ENCODE data around the gene COL12A1. TPM values are rescaled to one million over a fixed set of nuclear protein-coding genes. Genes with fewer than 3 reads are reported as not detected.
"Not testable (repeated sequence)": the region's sequence is repeated elsewhere in the genome, so short reads cannot be mapped to it uniquely, and the experiment has no call there.

COL12A1 gene
- total RNA-seq, 1 experiment from 2014 or later, result 5.5 TPM

DNA sequence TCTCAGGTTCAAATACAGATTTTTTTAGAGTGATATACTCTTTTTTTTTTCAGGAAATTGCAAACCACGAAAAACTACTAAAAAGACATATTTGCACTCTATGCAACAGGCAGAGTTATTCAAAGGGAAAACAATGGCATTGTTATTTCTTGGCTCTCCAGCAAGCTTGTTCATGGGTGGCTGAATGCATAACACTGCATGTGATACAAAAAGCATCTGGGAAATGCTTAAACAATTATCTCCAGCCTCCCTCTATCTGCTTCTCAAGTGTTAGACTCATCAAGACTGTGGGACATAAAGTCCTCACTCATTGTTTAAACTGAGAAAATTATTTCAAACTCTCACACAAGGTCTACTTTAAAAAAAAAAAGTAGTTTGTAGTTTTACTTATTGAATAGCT lies 7.3 kb upstream of the COL12A1 start:
- no peak for DNase-seq (ENCODE audit: low read depth)

DNA sequence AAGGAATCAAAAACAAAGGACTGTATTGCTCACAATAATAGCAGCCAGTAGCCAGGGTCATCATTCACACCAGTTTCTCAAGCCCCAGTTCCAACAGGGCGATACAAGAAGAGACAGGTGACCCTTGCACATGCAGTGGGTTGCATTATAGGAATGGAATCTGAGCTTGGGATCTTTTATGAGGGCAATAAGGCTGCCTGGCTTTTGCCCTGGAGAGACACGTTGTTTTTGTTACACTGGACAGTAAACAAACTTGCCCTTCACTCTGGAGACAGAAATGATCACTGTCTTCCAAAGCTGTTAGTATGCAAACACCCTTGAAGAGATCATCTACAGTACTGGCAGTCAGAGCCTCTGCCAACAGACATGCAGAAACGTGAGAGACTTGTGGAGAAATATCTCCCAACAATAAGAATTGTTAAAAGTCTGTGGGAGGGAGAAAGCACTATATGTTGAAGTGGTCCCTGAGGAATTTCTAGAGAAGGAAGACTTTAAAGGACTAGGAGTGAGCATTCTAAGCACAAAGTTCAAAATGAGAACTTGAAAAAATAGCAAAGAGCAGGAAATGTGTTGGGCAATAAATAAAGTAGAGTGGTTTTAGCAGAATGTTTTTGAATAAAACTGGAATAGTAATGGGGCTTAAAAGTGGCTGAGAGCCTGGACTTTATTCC lies 6.2 kb upstream of the COL12A1 start:
- DNase-seq (ENCODE audit: low read depth), result no peak

DNA sequence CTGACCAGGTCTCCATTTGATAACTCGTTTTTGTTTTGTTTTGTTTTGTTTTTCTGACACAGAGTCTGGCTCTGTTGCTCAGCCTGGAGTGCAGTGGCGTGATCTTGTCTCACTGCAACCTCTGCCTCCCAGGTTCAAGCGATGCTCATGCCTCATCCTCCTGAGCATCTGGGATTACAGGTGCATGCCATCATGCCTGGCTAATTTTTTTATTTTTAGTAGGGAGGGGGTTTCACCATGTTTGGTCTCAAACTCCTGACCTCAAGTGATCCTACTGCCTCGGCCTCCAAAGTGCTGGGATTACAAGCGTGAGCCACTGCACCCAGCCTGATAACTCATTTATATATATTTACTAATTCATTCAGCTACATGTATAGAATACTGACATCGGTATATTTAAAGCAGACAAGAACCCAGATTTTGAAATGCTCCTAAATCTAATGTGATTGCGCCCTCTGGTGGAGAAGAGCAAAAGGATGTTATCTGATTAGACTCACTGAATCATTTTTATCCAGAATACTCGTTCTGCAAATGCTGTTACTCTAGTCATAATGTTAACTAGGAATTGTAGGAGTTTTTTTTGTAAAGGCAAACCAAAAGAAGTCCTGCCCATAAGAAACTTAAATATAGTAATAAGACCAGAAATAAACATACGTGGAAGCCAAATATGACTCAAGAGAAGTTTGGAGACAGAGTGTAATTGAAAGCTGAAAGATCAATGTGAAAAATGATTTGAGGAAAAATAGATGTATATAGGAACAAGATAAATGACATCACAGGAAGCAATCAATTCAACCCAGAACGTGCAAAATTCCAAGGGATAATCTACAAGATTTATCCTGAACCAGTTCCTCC lies 5.3 kb upstream of the COL12A1 start:
- peak; percentile 65 for DNase-seq (ENCODE audit: low read depth)

DNA sequence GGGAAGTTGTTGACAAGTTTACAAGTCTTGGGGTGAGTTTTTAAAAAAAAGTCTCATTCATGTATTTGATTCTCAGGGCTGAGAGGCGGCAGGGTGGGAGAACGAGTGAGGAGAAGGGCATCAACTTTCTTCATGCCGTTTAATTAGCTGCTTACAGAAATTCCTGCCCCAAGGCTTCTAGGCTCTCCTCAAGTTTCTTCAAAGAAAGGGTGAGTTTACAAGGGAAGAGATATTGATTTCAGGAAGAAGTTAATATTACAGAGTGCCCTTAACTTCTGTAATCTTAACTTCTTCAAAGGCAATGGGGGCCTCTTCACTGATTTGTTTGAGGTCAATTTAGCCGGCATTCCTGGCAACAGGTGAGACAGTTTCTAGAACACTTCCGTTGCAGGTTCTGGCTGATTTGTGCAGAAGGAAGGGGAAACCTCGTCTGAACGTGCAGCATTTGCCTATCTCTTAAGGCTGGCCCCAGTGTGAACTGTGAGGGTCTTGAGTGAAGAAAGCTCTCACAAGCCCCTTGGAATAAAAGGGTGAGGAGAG lies 3.4 kb upstream of the COL12A1 start:
- DNase-seq (ENCODE audit: low read depth), result no peak

DNA sequence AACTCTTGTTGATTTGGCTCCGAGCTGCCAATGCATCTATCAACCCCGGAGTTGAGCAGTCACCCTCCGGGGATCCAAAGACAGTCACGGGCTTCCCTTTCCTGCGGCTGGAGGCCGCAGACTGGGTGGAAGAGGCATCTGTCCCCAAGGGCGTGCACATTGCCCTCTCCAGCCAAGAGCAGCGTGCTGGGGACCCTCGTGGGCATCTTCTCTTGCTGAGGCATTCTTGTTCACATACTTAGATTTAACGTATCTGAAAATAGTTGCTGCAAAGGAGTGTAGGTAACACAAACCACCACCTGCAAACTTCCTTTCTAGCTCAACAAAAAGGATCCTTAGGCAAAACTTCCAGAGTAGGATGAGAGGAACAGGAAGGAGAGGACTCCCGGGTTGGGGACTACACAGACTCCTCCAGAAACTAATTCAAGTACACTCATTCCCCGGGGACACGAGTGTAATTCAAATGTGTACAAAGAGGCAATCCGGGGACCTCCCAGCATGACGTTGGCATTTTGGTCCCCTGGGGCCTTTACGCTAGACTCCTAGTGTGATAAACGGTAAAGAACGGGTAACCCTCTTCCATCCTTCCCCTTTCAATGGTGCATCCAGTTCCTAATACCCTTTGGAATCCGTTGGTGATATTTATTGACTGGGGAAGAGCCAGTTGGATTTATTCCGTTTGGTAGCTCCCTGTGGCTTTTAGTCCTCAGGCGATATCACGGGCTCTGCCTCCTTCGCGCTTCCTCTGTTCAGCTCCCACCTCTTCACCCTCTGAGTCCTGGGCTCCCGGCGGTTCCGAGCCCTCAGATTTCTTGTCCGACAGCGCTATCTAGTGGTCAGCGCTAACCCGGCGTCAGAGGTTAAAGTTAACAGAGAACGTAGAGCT lies 2.7 kb upstream of the COL12A1 start:
- peak; percentile 85 for DNase-seq (ENCODE audit: low read depth)

DNA sequence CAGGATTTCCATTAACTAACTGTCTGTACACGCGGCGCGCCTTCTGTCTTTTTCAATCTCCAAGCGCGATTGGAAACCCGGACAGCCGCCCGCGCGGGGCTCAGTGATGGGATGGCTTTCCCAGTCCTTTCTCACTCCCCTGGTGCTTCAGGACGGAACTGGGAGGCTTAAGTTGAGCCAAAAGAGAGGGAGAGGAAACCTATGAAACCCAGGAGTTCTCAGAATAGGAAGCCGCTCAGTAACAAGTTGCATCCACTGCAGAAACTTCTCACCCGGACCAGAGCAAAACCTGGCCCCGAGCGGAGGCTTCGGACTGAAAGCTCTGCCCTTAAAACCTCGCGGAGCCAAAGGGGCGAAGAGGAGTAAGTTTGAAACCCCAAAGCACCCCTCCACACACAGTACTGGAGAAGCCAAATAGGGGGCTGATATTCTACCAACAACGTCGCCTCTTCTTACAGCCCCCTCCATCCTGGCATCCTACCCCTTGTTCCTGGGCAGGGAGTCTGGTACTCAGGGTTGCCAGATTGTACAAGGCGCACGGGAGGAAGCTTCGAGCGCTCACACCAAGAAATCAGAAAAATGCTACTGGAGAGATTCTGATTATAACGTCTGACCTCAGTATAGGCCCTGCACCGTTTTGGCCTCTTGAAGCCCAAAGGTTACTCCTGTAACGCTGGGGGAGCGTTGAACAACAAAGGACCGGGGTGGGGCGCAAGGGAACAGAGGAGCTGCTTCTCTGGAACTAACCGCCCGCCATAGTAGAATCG lies 906 bp upstream of the COL12A1 start:
- no peak for DNase-seq (ENCODE audit: low read depth)

DNA sequence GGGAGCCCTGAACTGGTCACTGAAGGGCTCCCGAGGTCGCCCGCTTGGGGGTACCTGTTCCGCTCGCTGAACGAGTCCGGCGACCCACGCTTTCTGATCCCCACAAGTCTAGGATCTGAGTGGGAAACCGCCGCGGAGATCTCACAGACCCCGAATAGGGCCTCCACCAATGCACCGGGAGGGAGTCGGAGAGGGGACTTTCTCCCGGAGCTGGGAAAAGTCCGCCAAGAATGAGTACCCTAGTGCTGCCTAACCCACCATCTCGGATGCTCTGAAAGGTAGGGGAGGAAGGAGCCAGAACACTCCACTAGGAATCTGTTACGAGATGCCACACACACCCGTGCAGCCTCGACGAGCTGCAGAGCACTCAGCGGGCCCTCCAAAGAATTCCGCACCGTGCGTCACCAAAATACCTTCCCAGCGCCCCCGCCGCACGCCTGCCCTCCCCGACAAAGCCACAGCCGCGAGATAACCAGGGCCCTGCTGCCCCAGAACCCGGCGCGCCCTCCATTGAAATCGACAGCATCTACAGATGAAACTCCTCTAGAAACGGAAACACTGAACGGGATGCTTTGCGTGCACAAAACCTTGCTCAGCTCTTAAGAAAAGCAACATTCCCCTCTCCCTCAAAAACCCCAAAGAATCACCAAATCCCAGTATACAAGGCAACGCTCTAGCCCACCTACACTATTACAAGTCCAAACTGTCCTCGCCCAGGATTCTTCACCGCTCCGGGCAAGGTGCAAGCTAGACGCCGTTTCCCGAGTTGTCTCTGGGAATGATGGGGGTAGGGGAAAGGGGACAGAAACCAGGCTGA lies 686 bp downstream of the COL12A1 start:
- peak; percentile 80 for DNase-seq (ENCODE audit: low read depth)

DNA sequence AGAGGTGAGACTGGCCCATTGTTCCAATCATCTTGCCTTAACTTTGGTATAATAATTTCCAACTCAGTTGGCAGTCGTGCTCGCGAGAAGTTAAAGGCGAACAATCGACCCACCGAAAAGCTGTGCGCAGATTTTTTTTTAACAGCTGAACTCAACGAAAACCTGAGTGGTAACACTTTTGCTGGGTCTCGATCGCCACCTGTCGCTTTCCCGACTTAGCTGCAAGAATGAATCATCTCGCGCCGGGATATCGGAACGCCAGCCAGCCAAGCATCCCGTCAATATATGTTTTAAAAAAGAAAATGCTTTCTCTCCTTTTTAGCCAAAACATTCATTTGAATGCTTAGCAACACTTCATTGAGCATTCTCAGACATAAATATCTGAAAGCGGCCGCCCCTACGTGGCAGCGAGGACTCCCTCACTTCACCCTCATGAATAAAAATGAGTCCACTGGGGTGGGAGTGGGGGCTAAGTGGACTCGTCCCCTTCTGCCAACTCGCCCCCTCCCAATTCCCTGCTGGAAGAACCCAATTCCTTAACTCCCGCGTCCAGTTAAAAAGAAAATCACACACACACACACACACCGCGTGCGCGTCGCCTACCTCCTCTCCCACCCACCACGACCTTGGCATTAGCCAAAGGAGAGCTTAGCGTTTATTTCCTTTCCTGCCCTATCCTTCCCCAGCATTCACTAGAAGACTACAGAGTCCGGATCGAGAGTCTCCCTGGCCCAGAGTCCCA lies 1.5 kb downstream of the COL12A1 start:
- DNase-seq (ENCODE audit: low read depth), result peak; percentile 90

DNA sequence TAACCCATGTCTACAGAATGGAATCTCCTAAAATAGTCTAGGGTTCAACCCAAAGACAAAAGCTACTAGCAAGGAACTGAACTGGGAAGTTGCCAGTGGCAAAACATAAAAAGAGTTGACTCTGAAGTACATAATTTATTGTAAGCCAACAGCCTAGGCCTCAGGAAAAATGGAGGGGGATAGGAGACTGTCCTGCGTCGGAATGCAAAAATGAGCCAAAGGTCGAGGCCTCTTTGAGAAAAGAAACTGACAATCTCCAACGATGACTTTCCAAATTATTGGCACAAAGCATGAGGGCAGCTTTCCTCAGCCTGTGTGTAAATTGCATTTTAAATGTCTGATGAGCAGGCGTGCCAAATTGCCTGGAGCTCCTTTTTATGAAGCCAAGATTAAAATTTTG lies 2.1 kb downstream of the COL12A1 start:
- no peak for DNase-seq (ENCODE audit: low read depth)

DNA sequence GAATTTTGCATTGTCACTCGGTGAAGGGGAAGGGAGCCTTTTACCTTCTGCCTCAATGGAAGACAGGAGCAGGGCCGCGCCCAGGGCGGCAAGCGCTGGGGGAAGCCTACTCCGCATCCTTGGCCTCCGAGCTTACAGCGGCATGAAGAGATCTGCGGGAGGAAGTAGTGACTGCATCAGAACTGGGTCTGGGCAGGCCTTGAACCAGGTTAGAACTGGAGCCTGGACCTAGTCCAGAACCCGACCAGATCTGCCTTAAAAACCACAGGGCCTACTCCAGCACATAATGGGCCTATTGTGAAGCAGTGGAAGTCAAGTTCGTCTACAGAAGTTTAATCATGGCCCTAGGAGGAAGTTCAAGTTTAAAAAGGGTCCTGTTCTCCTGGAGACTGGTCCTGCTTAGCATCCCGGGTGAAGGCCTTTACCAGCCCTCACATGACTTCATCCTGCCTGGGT lies 3.1 kb downstream of the COL12A1 start:
- no peak for DNase-seq (ENCODE audit: low read depth)

DNA sequence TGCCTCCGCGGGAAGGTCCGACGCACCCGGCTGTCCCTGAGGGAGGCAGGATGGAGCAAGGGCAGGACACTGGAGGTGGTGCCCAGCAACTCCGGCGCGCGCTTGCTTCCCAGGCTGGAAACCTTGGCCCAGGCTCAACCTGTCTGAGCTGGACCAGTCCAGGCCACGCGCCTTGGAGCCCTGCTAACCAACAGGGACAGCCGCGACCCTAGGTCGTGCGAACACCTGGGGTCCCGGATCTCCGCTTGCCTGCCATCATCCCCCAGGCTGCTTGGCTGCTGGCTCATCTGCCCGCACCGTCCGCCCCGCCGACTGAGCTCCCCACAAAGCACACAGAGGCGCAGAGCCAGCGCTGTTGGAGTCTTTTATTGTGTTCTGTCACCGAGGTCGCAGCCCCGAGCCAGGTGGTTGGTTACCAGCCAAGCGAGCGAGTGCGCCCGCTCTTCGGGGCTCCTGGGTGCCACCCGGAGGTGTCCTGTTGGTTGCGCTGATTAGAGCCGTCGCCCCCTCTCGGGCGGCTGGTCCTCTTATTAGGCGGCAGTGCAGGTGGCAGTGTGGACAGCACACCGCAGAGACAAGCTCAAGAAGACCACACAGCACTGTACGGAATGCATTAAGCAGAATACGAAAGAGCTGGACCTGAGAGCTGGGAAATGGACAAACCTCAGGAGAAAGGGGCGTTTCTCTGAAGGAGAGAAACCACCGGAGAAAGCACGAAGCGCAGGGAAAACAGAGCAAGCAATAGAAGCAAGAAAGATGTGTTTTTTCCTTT lies 3.8 kb downstream of the COL12A1 start:
- DNase-seq (ENCODE audit: low read depth), result peak; percentile 39

DNA sequence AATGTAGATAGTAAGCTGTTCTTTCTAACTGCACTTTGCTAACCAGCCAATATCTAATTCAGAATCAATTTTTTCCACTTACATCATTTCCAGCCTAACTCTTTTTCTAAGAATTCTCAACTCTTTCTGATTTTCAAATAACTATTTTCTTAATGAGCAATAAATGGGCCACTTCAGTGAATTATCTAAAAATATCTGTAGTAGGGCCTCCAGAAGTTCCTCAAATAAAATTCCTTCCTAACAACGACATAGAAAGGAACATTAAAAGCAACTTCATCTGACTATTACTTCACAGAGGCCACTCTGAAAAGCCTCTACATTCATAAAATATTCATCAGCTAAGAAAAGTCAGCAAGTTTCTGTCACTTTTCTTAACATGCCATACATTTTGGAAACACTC lies 4.8 kb downstream of the COL12A1 start:
- DNase-seq (ENCODE audit: low read depth), result no peak

DNA sequence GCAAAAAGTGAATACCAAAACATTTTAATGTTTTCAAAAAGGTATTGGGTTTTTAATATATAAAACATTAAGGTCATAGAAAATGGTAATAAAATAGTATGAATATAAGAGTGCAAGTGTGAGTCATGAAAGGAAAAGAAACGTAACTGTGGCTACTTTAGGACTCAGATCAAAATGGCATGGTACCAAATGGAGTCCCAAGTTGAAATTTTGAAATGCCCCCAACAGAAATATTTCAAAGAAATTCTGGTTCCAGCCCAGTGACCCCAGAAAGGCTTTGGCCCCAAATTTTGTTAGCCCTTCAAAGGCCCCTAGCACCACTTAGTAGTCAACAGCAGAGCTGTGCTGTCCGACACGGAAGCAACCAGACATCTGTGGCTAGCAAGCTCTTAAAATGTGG lies 6.0 kb downstream of the COL12A1 start:
- DNase-seq (ENCODE audit: low read depth), result no peak

DNA sequence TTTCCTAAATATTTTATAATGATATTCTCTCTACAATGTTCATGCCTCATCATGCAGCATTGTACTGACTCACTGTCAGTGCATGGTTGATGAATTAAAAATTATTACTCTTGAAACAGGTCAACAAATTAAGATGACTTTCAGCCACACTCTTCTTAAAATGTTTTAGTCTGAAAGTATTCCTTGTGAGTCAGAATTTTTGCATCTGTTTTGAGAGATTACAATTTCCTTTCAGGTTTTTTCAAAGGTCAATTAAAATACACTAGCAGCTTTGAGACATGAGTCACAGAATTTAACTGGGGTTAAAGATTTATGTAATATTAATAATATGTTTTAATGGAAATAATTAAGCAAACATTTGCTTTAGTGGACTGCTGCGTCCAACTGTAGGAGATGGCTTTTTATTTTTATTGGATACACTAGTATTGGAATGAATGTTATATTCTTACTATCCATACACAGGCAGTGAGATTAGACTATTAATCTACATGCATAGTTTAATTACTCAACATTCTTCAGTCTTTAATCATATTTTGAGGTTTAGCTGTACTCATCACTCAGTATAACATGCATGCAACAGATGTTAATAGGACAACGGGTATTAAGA lies 9.7 kb downstream of the COL12A1 start:
- no peak for DNase-seq (ENCODE audit: low read depth)

DNA sequence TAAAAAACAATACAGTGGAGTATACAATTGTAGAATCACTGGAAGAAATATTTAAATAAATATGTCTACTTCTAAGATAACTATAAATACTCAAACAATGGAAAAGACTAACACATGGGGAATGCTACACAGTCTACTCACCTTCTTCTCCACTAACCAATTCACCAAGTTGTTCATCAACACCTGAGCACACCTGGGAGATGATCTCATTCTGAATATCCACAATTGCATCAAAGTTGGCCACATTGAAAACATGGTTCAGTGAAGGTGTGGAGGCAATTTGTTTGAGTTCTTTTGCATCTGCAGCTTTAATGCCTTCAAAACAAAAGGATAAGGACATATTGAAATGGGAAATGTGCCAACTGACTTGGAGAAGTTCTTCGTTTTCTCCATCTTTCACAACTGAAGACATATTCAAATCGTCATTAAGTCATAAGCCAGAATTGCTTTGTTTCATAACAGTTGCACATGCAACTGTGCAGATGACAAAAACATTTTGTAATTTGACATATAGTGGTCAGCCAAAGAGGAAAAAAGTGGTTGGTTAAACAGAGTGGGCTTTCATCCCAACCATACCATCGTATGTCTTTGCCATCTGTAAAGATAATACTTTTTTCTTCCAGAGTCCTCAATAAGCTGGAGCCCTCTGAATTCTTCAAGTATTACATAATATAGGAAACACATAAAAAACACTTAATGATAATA lies 17.5 kb downstream of the COL12A1 start:
- DNase-seq (ENCODE audit: low read depth), result no peak

DNA sequence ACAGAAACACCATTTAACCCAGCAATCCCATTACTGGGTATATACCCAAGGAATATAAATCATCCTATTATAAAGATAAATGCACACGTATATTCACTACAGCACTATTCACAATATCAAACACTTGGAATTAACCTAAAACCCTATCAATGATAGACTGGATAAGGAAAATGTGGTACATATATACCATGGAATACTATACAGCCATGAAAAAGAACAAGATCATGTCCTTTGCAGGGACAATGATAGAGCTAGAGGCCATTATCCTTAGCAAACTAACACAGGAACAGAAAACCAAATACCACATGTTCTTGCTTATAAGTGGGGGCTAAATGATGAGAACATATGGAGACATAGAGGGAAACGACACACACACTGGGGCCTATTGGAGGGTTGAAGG lies 19.3 kb downstream of the COL12A1 start:
- DNase-seq (ENCODE audit: low read depth), result not testable (repeated sequence)

DNA sequence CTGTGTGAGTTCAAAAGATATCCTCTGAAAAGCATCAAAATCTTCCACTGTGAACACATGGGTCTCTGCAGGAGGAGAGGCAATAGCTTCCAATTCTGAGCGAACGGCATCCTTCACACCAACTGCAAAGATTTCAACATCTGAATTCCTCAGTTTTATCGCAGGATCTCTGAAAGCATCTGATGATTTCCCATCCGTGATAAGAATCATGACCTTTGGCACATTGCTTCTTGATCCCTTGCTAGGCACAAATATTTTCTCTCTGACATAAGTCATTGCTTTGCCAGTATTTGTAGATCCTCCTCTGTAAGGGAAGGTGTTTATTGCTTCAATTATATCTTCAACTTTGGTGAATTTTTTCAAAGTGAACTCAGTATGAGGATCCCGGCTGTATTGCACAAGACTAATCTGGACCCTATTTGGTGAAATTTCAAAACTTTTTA lies 22.7 kb downstream of the COL12A1 start:
- no peak for DNase-seq (ENCODE audit: low read depth)

DNA sequence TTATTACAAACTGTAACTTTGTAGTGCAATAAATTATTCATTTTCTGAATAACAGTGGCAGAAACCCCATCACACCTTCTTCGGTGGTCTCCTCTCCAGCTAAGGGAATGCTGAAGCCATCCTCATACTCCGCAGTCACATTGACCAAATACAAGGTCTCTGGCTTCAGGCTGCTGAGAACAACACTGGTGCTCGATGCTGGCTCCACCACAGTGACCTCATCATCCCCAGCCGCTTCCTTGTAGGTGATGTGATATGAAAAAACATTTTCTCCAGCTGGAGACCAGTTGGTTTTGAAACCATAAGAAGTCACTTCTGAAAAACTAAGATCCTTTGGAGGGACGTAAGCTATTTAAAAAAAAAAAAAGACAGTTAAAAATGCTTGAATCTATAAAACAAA lies 25.0 kb downstream of the COL12A1 start:
- DNase-seq (ENCODE audit: low read depth), result no peak
